ENCODE data around the gene IFNLR1. TPM values are rescaled to one million over a fixed set of nuclear protein-coding genes. Genes with fewer than 3 reads are reported as not detected.

The IFNLR1 gene
- total RNA-seq, 1 experiment from 2014 or later: 9.6 TPM

- Histone ChIP-seq H4K8ac (replicated peaks; ENCODE audit: insufficient read length, low read depth, low read length) (no peak overlapping the region), H4K91ac (ENCODE audit: insufficient read length, low read depth, low read length) (no peak overlapping the region), H2BK5ac (ENCODE audit: insufficient read length, low read length) (no peak overlapping the region), H3K9ac (ENCODE audit: extremely low read depth, insufficient read length, low read length) (no peak overlapping the region), H3K4me1 (ENCODE audit: insufficient read depth, low read length) (no peaks in the 10 kb centered on the region), H3K23me2 (ENCODE audit: insufficient read length, low read depth, low read length, poor library complexity, severe bottlenecking) (no peaks in the 10 kb centered on the region), H2BK12ac (ENCODE audit: insufficient read length, low read depth, low read length) (no peak overlapping the region), H2BK20ac (ENCODE audit: low read depth, low read length, poor library complexity, severe bottlenecking) (no peak overlapping the region), H2BK15ac (ENCODE audit: low read depth, low read length) (no peak overlapping the region), H3K18ac (ENCODE audit: insufficient read length, low read depth, low read length) (no peak overlapping the region), H3K27me3 (ENCODE audit: insufficient read depth, low read length) (no peaks in the 10 kb centered on the region), H2BK120ac (ENCODE audit: low read depth, low read length, poor library complexity, severe bottlenecking) (no peak overlapping the region), H4K20me1 (ENCODE audit: control insufficient read depth, insufficient read depth, insufficient read length) (no peaks in the 10 kb centered on the region), H3K56ac (ENCODE audit: insufficient read length, low read depth, low read length) (no peak overlapping the region), H2AFZ (ENCODE audit: low read length) (no peak overlapping the region), H3K4me2 (ENCODE audit: insufficient read depth, insufficient read length, low read length) (no peak overlapping the region), H2AK5ac (ENCODE audit: insufficient read length, low read length) (no peak overlapping the region), H3T11ph (ENCODE audit: low read length) (no peak overlapping the region), H3K23ac (ENCODE audit: insufficient read length, low read depth, low read length) (no peak overlapping the region), H3K79me1 (ENCODE audit: insufficient read depth, low read depth, low read length, poor library complexity, severe bottlenecking) (no peaks in the 10 kb centered on the region), H4K5ac (ENCODE audit: insufficient read length, low read depth, low read length) (no peak overlapping the region), H3K4ac (ENCODE audit: low read depth, low read length) (no peak overlapping the region), H3K14ac (ENCODE audit: insufficient read depth, low read length) (no peak overlapping the region), H3K9me3 (ENCODE audit: control insufficient read depth, low read depth, low read length) (no peaks in the 10 kb centered on the region), H3K27ac (ENCODE audit: insufficient read length, low read depth, low read length) (no peak overlapping the region), H3K79me2 (ENCODE audit: insufficient read depth, low read length) (no peaks in the 10 kb centered on the region)
- Mint-ChIP-seq H3K9me3 (peaks cover 0 to 13% of the 10 kb centered on the region in 2 experiments; a peak in 2 of 5 replicates), H3K4me1 (peaks cover 13 to 15% of the 10 kb centered on the region in 2 experiments), H3K27ac (no peak overlapping the region; a peak in 1 of 7 replicates), H3K4me3 (no peak overlapping the region), H3K36me3 (ENCODE audit: insufficient read depth in 1 of 3, low read depth in 3 of 3) (peaks cover 0 to 8% (median 2%) of the 10 kb centered on the region in 3 experiments; a peak in 1 of 7 replicates), H3K27me3 (ENCODE audit: low read depth) (no peaks in the 10 kb centered on the region; the same call in 1 of the 2 replicates)
- DNase-seq: no peak
- TF ChIP-seq CTCF (conservative IDR thresholded peaks at IDR 0.05): no peak
- no CpG with 5 or more reads among the region's 3 CpGs for WGBS (ENCODE audit: extremely low coverage, insufficient read length, low lambda C conversion rate)
These were observed 59.8 kb downstream of the IFNLR1 start for GRCh38 chr1:24127134-24127800.

All from H9 (cell line).